CD4-positive, alpha-beta T cell (primary cell): ENCODE results near the gene RB1. TPM values are rescaled to one million over a fixed set of nuclear protein-coding genes. Genes with fewer than 3 reads are reported as not detected.

Source experiments
- ATAC-seq: fragments of 200-7000 bp; cut with Tn5 transposase; one replicate; pipeline ENCODE4 v1.10.0; 2022; ENCODE audit warnings: mild to moderate bottlenecking; ENCODE audit not compliant: poor library complexity
- CTCF ChIA-PET: fragments of 350-600 bp; sonication (Branson Sonifier 250); formaldehyde crosslinking; loops from one replicate; lab custom pipeline; 2021; ENCODE audit warnings: antibody characterized with exemption, inconsistent platforms; lab: Charles Lee
- POLR2A ChIA-PET: fragments of 350-600 bp; sonication (Branson Sonifier 250); formaldehyde crosslinking; loops from one replicate; lab custom pipeline; 2021; ENCODE audit warnings: antibody characterized with exemption, inconsistent platforms; lab: Charles Lee
- DNase-seq, 14 experiments: peaks; one replicate each; pipeline ENCODE4 v3.0.0-alpha.2; 2013 to 2020; ENCODE audit warnings: mixed read lengths in 2 of 14
- H3K27ac ChIP-seq, 2 donors: one replicate each; pipeline versions ENCODE4 v1.5.1 to v1.7.0; 2013; ENCODE audit warnings: low read length in 2 of 2, low read depth in 1 of 2, mild to moderate bottlenecking in 1 of 2
- H3K27me3 ChIP-seq, 2 experiments: 1 replicate in 1 of 2; 2 replicates in 1 of 2; pipeline versions ENCODE4 v1.6.1 to v1.7.0; 2013; ENCODE audit warnings: low read length in 2 of 2, control low read depth in 1 of 2, mild to moderate bottlenecking in 1 of 2, moderate library complexity in 1 of 2; ENCODE audit not compliant: insufficient read depth in 2 of 2, control insufficient read depth in 1 of 2
- H3K36me3 ChIP-seq: one replicate; pipeline ENCODE4 v1.6.1; 2013; ENCODE audit warnings: low read length, control low read depth; ENCODE audit not compliant: insufficient read depth
- H3K4me1 ChIP-seq: one replicate; pipeline ENCODE4 v1.6.1; 2013; ENCODE audit warnings: low read length, control low read depth; ENCODE audit not compliant: insufficient read depth
- H3K4me3 ChIP-seq: one replicate; pipeline ENCODE4 v1.5.1; 2013; ENCODE audit warnings: mild to moderate bottlenecking, low read length, moderate library complexity
- H3K9me3 ChIP-seq, 2 experiments: 1 replicate in 1 of 2; 2 replicates in 1 of 2; pipeline versions ENCODE4 v1.6.1 to v1.7.0; 2013; ENCODE audit warnings: low read length in 2 of 2, mild to moderate bottlenecking in 2 of 2, control low read depth in 1 of 2, moderate library complexity in 1 of 2; ENCODE audit not compliant: control insufficient read depth in 1 of 2, insufficient read depth in 1 of 2
- H3K27ac Mint-ChIP-seq: one replicate; pipeline ENCODE4 v1.8.0; 2020; ENCODE audit warnings: mixed read lengths
- H3K27me3 Mint-ChIP-seq: one replicate; pipeline ENCODE4 v1.8.0; 2021; ENCODE audit warnings: mixed read lengths
- H3K36me3 Mint-ChIP-seq: one replicate; pipeline ENCODE4 v1.8.0; 2021; ENCODE audit warnings: low read depth, mixed read lengths
- H3K4me1 Mint-ChIP-seq: one replicate; pipeline ENCODE4 v1.8.0; 2021; ENCODE audit warnings: low read depth, mixed read lengths
- H3K4me3 Mint-ChIP-seq: one replicate; pipeline ENCODE4 v1.8.0; 2020; ENCODE audit warnings: mild to moderate bottlenecking, mixed read lengths
- H3K9me3 Mint-ChIP-seq: one replicate; pipeline ENCODE4 v1.8.0; 2020; ENCODE audit warnings: mixed read lengths
- CTCF ChIP-seq: fragments of 200-600 bp; IDR thresholded peaks from one replicate; pipeline ENCODE4 v1.8.0; 2022; ENCODE audit warnings: antibody characterized with exemption, mild to moderate bottlenecking
- intact Hi-C, 2 experiments: fragments of 100-400 bp; cut with DNase I in 1 of 2; cut with micrococcal nuclease in 1 of 2; formaldehyde crosslinking; loops; one replicate each; pipeline versions ENCODE4 v1.15.1 to v1.9.0; 2023 to 2025; cut with DNase I, micrococcal nuclease
- total RNA-seq, 174 experiments: library from RNA in 2 of 174; stranded (reverse) in 2 of 174; gene quantifications; one replicate each; pipeline ENCODE4 v1.2.3 and lab custom pipeline; 2021 to 2026

The RB1 gene
- total RNA-seq, 2 experiments from 2014 or later, result 14.9 to 18.4 TPM

GRCh38 chr13:48527955-48528354 is 224.4 kb downstream of the RB1 start:
- ChIA-PET POLR2A (interaction anchor here (0.6 to 1.9 kb wide), 3 partner anchors 35 to 968 kb away, joined by 3 to 4 read pairs (median 4); partner anchors contain the start of gene PHF11), CTCF (interaction anchor here (0.9 kb wide), 1 partner anchor 39 kb away, joined by 3 read pairs; no protein-coding TSS in a partner anchor)
- H3K9me3 ChIP-seq, result no peaks in the 10 kb centered on the region
- no peak overlapping the region for H3K27ac ChIP-seq
- ATAC-seq, result no peak
- intact Hi-C loops, result no loop called here
- H3K4me1 ChIP-seq, result peaks cover 18% of the 10 kb centered on the region
- H3K4me1 Mint-ChIP-seq, result peaks cover 18% of the 10 kb centered on the region
- H3K36me3 ChIP-seq, result no peaks in the 10 kb centered on the region
- no peaks in the 10 kb centered on the region for H3K27me3 Mint-ChIP-seq
- DNase-seq, result no peak
- no peaks in the 10 kb centered on the region for H3K9me3 Mint-ChIP-seq
- no peak overlapping the region for H3K4me3 ChIP-seq
- no peak overlapping the region for H3K27ac Mint-ChIP-seq
- H3K4me3 Mint-ChIP-seq, result no peak overlapping the region
- no peak for TF ChIP-seq CTCF
- peaks cover 5% of the 10 kb centered on the region for H3K36me3 Mint-ChIP-seq
- H3K27me3 ChIP-seq, result no peaks in the 10 kb centered on the region

- Histone ChIP-seq H3K36me3 (no peaks in the 10 kb centered on the region), H3K27me3 (no peaks in the 10 kb centered on the region), H3K9me3 (no peaks in the 10 kb centered on the region), H3K4me1 (peaks cover 25% of the 10 kb centered on the region), H3K4me3 (no peak overlapping the region), H3K27ac (no peak overlapping the region)
- H3K4me3 Mint-ChIP-seq, result no peak overlapping the region
- intact Hi-C loops, result no loop called here
- ATAC-seq, result no peak
- peak in 1 of 14 experiments; percentile 16 for DNase-seq
- peaks cover 5% of the 10 kb centered on the region for H3K36me3 Mint-ChIP-seq
- ChIA-PET POLR2A (interaction anchor here (0.6 to 1.9 kb wide), 3 partner anchors 23 to 967 kb away, joined by 4 read pairs; partner anchors contain the start of gene PHF11), CTCF (interaction anchor here (0.9 kb wide), 1 partner anchor 40 kb away, joined by 3 read pairs; no protein-coding TSS in a partner anchor)
- H3K27me3 Mint-ChIP-seq, result no peaks in the 10 kb centered on the region
- peaks cover 24% of the 10 kb centered on the region for H3K4me1 Mint-ChIP-seq
- TF ChIP-seq CTCF, result no peak
- H3K27ac Mint-ChIP-seq, result no peak overlapping the region
- no peaks in the 10 kb centered on the region for H3K9me3 Mint-ChIP-seq
These were observed 225.2 kb downstream of the RB1 start for GRCh38 chr13:48528720-48529119.

GRCh38 chr13:48530833-48531232 is 227.3 kb downstream of the RB1 start:
- ChIA-PET POLR2A (interaction anchor here (1.4 to 4.9 kb wide), 5 partner anchors 8 to 196 kb away, joined by 4 to 132 read pairs (median 5); no protein-coding TSS in a partner anchor), CTCF (interaction anchor here (1.2 kb wide), 1 partner anchor 26 kb away, joined by 3 read pairs; no protein-coding TSS in a partner anchor)
- Mint-ChIP-seq H3K27me3 (no peaks in the 10 kb centered on the region), H3K27ac (peak overlapping the region; percentile 90), H3K4me1 (peaks cover 30% of the 10 kb centered on the region), H3K4me3 (peak overlapping the region; percentile 97), H3K9me3 (no peaks in the 10 kb centered on the region), H3K36me3 (peaks cover 5% of the 10 kb centered on the region)
- intact Hi-C loops, result loop anchor here in 1 of 2 experiments (2.0 to 5.0 kb wide), 4 partner anchors 24 to 229 kb away; partner anchors contain the start of genes LPAR6 and RB1
- H3K4me1 ChIP-seq, result peaks cover 31% of the 10 kb centered on the region
- DNase-seq (no peak), ATAC-seq (no peak)
- H3K36me3 ChIP-seq, result no peaks in the 10 kb centered on the region
- no peak overlapping the region for H3K4me3 ChIP-seq
- no peaks in the 10 kb centered on the region for H3K27me3 ChIP-seq
- no peak for TF ChIP-seq CTCF
- peak overlapping the region in 1 of 2 donors; percentile 96 for H3K27ac ChIP-seq
- H3K9me3 ChIP-seq, result no peaks in the 10 kb centered on the region

Other genes starting within 250 kb of the RB1 start
- gene MED4, start 208.6 kb upstream of the RB1 start, total RNA-seq, result 10 to 100 TPM; 48.9 to 56.1 TPM
- gene ITM2B, start 70.5 kb upstream of the RB1 start, total RNA-seq, result 100 to 1,000 TPM; 305 to 323 TPM
- 10 to 100 TPM; 15.5 to 19.4 TPM for gene LPAR6, start 109.4 kb downstream of the RB1 start, total RNA-seq
- 1 to 10 TPM; 6.1 to 6.5 TPM for gene RCBTB2, start 229.3 kb downstream of the RB1 start, total RNA-seq